K562 (cell line): Measurements from ENCODE around the gene PRKG1. TPM values are rescaled to one million over a fixed set of nuclear protein-coding genes. Genes with fewer than 3 reads are reported as not detected.

Source experiments
- ATAC-seq: fragments of 200-7000 bp; cut with Tn5 transposase; 3 replicates; pipeline ENCODE4 v1.9.1; 2020; ENCODE audit warnings: moderate library complexity
- BruUV-seq: library from RNA; stranded (reverse); fragments of 400-500 nt; replicated peaks from 2 replicates; lab custom pipeline; 2021; lab: Mats Ljungman, UMichigan
- CTCF ChIA-PET: fragments of 300-600 bp; formaldehyde crosslinking; extraction: SDS; loops from one replicate; lab custom pipeline; 2021; ENCODE audit warnings: low intra/inter-chr PET ratio; lab: Yijun Ruan, JAX
- POLR2A ChIA-PET: fragments of 300-600, 350-650 bp; sonication (Branson Sonifier 250); formaldehyde crosslinking; extraction: SDS; loops from one replicate; lab custom pipeline; 2021; ENCODE audit warnings: antibody characterized with exemption, inconsistent platforms; lab: Yijun Ruan, JAX
- DNase-seq, 4 experiments: peaks; one replicate each; pipeline versions ENCODE4 v3.0.0 to v3.0.0-alpha.2; 2011 to 2018; ENCODE audit warnings: low spot score in 3 of 4, mixed read lengths in 3 of 4; ENCODE audit errors: extremely low read depth in 1 of 4
- FAIRE-seq: peaks from 2 replicates; lab custom pipeline; 2011; peaks lifted over from hg19 to GRCh38; lab: Jason Lieb, UNC
- H2AFZ ChIP-seq: 2 replicates; pipeline ENCODE4 v1.6.0; 2011; ENCODE audit warnings: low read depth, low read length, control low read depth, inconsistent platforms
- H3K27ac ChIP-seq: fragments of 200-600 bp; 3 replicates; pipeline ENCODE4 v1.8.0; 2011; ENCODE audit warnings: low read depth, mild to moderate bottlenecking, control low read depth, inconsistent platforms, low read length, moderate library complexity, mixed read lengths; ENCODE audit errors: extremely low read depth
- H3K27me3 ChIP-seq, 2 experiments: fragments of 300-600 bp in 1 of 2; 2 replicates in 1 of 2; 3 replicates in 1 of 2; pipeline versions ENCODE4 v1.6.0 to v1.8.0; 2011; ENCODE audit warnings: inconsistent platforms in 2 of 2, low read length in 2 of 2, mild to moderate bottlenecking in 1 of 2, mixed read lengths in 1 of 2, moderate library complexity in 1 of 2; ENCODE audit not compliant: control insufficient read depth in 2 of 2, insufficient read depth in 2 of 2
- H3K36me3 ChIP-seq: fragments of 300-600 bp; 3 replicates; pipeline ENCODE4 v1.8.0; 2011; ENCODE audit warnings: mild to moderate bottlenecking, low read length, inconsistent platforms; ENCODE audit not compliant: control insufficient read depth, insufficient read depth
- H3K4me1 ChIP-seq, 2 experiments: fragments of 200-600 bp in 1 of 2; replicated peaks in 1 of 2; 2 replicates in 1 of 2; 3 replicates in 1 of 2; pipeline versions ENCODE4 v1.5.1 to v1.8.0; 2011; ENCODE audit warnings: inconsistent platforms in 2 of 2, low read length in 2 of 2, mild to moderate bottlenecking in 1 of 2, mixed read lengths in 1 of 2, moderate library complexity in 1 of 2; ENCODE audit not compliant: control insufficient read depth in 2 of 2, insufficient read depth in 2 of 2
- H3K4me2 ChIP-seq: 2 replicates; pipeline ENCODE4 v1.6.1; 2011; ENCODE audit warnings: low read length, control low read depth, inconsistent platforms, mixed read lengths; ENCODE audit not compliant: insufficient read depth
- H3K4me3 ChIP-seq: fragments of 200-600 bp; sonication (generic), shearing (Covaris generic); 2 replicates; pipeline ENCODE4 v1.5.1; 2016; ENCODE audit warnings: control low read depth, inconsistent platforms
- H3K79me2 ChIP-seq: fragments of 200-600 bp; 3 replicates; pipeline ENCODE4 v1.8.0; 2011; ENCODE audit warnings: low read length, inconsistent platforms; ENCODE audit not compliant: control insufficient read depth, insufficient read depth
- H3K9ac ChIP-seq, 2 experiments: 2 replicates each; pipeline versions ENCODE4 v1.6.0 to v1.6.1; 2011; ENCODE audit warnings: low read depth in 2 of 2, low read length in 2 of 2, control low read depth in 1 of 2, inconsistent platforms in 1 of 2, mild to moderate bottlenecking in 1 of 2, mixed read lengths in 1 of 2; ENCODE audit not compliant: insufficient read depth in 1 of 2
- H3K9me1 ChIP-seq: one replicate; pipeline ENCODE4 v1.6.0; 2011; ENCODE audit warnings: inconsistent platforms, mild to moderate bottlenecking, low read length, moderate library complexity; ENCODE audit not compliant: control insufficient read depth, insufficient read depth
- H3K9me3 ChIP-seq: replicated peaks from 2 replicates; pipeline ENCODE4 v1.5.1; 2011; ENCODE audit warnings: low read depth, low read length, inconsistent platforms; ENCODE audit not compliant: control insufficient read depth, insufficient read depth
- H4K20me1 ChIP-seq: replicated peaks from 2 replicates; pipeline ENCODE4 v1.6.1; 2011; ENCODE audit warnings: low read length, inconsistent platforms, mixed read lengths; ENCODE audit not compliant: control insufficient read depth, insufficient read depth
- ATF7 ChIP-seq: fragments of 450-650 bp; IDR thresholded peaks from 2 replicates; pipeline ENCODE4 v1.7.1; 2014; ENCODE audit warnings: mild to moderate bottlenecking, moderate library complexity
- EP300 ChIP-seq: IDR thresholded peaks from 2 replicates; pipeline ENCODE4 v1.6.1; 2012; ENCODE audit warnings: low read length, improper control_type of control experiment
- FOXJ2 ChIP-seq: fragments of 200-800 bp; sonication (Bioruptor generic); IDR thresholded peaks from 2 replicates; pipeline ENCODE4 v1.6.1; 2016; ENCODE audit warnings: missing genetic modification characterization, missing compliant biosample characterization
- MCM2 ChIP-seq: fragments of 450-650 bp; IDR thresholded peaks from 2 replicates; pipeline ENCODE4 v1.6.1; 2017; ENCODE audit warnings: low read depth, mild to moderate bottlenecking
- NBN ChIP-seq: fragments of 450-650 bp; IDR thresholded peaks from 2 replicates; pipeline ENCODE4 v1.6.1; 2016; ENCODE audit warnings: low read depth, mild to moderate bottlenecking
- NCOR1 ChIP-seq: fragments of 450-650 bp; IDR thresholded peaks from 2 replicates; pipeline ENCODE4 v1.6.1; 2016; ENCODE audit warnings: mild to moderate bottlenecking, moderate library complexity
- PYGO2 ChIP-seq: fragments of 450-650 bp; IDR thresholded peaks from 2 replicates; pipeline ENCODE4 v1.6.1; 2016; ENCODE audit warnings: mild to moderate bottlenecking, missing genetic modification characterization, moderate library complexity, missing compliant biosample characterization
- SIRT6 ChIP-seq: IDR thresholded peaks from one replicate; pipeline ENCODE4 v1.6.1; 2012; ENCODE audit warnings: low read depth, mild to moderate bottlenecking, control low read depth, inconsistent platforms, low read length, moderate library complexity
- STAG1 ChIP-seq: sonication (generic); formaldehyde crosslinking; IDR thresholded peaks from 2 replicates; pipeline ENCODE4 v1.5.0; 2020; ENCODE audit warnings: missing genetic modification reagents, borderline replicate concordance
- WHSC1 ChIP-seq: IDR thresholded peaks from one replicate; pipeline ENCODE4 v1.6.1; 2012; ENCODE audit warnings: low read length, control low read depth, inconsistent platforms
- WGBS: fragments of 100-300 bp; shearing (Covaris generic); methylation state at CpG from one replicate; pipeline ENCODE4 v1.1.6; 2016; ENCODE audit warnings: low coverage, mixed read lengths; ENCODE audit not compliant: insufficient coverage; ENCODE audit errors: missing lambda C conversion rate; 5-methylcytosine and 5-hydroxymethylcytosine counted together
- in situ Hi-C: fragments of 300-500 bp; cut with MboI; formaldehyde crosslinking; loops from 4 replicates; pipeline ENCODE4 v1.15.0; 2018; ENCODE audit warnings: inconsistent platforms, mixed read lengths
- intact Hi-C: fragments of 100-400 bp; cut with micrococcal nuclease; formaldehyde crosslinking; loops from 2 replicates; pipeline ENCODE4 v1.14.2; 2022
- polyA plus RNA-seq, 8 experiments: library from polyadenylated mRNA; depleted of rRNA in 4 of 8; stranded (reverse) in 5 of 8; unstranded in 3 of 8; fragments of >200 nt; fragmentation: Nextera tagmentation in 2 of 8; fragmentation: Illumina TruSeq in 1 of 8; extraction: Ambion mirVana in 2 of 8; extraction: Trizol in 1 of 8; gene quantifications; 2 replicates each; pipeline versions ENCODE4 v1.2.1 to v1.2.3, GENCODE V29; 2011 to 2014; ENCODE audit warnings: inconsistent platforms in 1 of 8, missing spikeins in 1 of 8
- total RNA-seq, 7 experiments: library from RNA; depleted of rRNA in 6 of 7; stranded (reverse); fragments of >200 nt in 6 of 7; fragmentation: Illumina TruSeq in 2 of 7; extraction: Trizol in 2 of 7; gene quantifications; 2 replicates each; pipeline versions ENCODE4 v1.2.1 to v1.2.3, GENCODE V29; 2011 to 2021; ENCODE audit warnings: low replicate concordance in 1 of 7
- TF ChIP-seq, protein P1 (sequence below): fragments of 250-450 bp; sonication (Bioruptor Pico); IDR thresholded peaks from 2 replicates; pipeline ENCODE4 v1.5.0; 2021
- TF ChIP-seq, protein P2 (sequence below): fragments of 450-650 bp; formaldehyde crosslinking; conservative IDR thresholded peaks from 2 replicates; pipeline ENCODE4 v1.4.0; 2022; ENCODE audit warnings: mild to moderate bottlenecking, missing genetic modification characterization
- TF ChIP-seq, protein P3 (sequence below): fragments of 450-650 bp; conservative IDR thresholded peaks from 2 replicates; pipeline ENCODE4 v1.6.1; 2016; ENCODE audit warnings: missing genetic modification characterization, low read depth, mild to moderate bottlenecking, control low read depth, missing compliant biosample characterization

Gene PRKG1
- total and polyA plus RNA-seq, 9 of the 15 experiments (the other 6 are each of a cell fraction or from before 2014, with no cell fraction given) = 0.22 TPM; not detected in 8

DNA sequence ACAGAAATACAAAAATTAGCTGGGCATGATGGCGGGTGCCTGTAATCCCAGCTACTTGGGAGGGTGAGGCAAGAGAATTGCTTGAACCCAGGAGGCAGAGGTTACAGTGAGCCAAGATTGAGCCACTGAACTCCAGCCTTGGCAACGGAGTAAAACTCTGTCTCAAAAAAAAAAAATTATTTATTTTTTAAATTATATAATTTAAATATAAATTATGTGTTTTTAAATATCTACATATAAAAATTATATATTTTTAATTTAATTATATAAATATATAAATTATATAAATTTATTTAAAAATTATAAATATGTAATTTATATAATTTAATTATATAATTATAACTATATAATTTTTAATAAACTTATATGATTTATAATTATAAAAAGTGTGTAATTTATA lies 51.2 kb downstream of the PRKG1 start (continued):
- TF ChIP-seq, protein P1, sequence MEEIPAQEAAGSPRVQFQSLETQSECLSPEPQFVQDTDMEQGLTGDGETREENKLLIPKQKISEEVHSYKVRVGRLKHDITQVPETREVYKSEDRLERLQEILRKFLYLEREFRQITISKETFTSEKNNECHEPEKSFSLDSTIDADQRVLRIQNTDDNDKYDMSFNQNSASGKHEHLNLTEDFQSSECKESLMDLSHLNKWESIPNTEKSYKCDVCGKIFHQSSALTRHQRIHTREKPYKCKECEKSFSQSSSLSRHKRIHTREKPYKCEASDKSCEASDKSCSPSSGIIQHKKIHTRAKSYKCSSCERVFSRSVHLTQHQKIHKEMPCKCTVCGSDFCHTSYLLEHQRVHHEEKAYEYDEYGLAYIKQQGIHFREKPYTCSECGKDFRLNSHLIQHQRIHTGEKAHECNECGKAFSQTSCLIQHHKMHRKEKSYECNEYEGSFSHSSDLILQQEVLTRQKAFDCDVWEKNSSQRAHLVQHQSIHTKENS (CRISPR knock-in tag) = no peak
- TF ChIP-seq EP300 = no peak
- no peak for TF ChIP-seq SIRT6
- no peak for TF ChIP-seq FOXJ2 (tag)
- TF ChIP-seq, all 486 proteins: peak for 0

DNA sequence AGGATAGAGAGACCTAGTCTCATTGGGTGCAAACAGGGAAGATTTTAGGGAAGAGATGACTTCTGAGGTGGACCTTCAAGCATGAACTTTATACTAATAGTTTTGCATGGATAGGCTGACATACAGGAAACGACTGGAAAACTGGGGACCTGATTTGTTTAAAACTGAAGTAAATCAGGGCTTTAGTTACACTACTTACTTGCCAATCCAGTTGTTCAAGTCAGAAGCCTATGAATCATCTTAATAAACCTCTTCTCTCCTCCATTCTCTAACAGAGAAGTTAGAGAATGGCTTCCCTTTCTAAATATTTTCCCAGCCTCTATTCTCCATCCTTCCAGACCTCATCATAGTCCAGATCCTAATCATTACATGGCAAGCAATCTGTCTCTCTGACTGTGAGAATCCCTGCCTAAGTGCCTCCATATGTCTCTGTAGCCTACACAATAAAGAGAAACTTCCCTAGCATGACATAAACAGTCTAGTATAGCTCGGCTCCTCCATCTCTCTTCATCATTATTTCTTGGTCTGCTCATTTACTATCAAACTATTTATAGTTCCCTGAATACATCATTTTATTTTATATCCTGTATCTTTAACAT lies 55.8 kb downstream of the PRKG1 start:
- DNase-seq (no peak), ATAC-seq (no peak), FAIRE-seq (no peak)
- in situ Hi-C loops = no loop called here
- H3K9me1 ChIP-seq = no peaks in the 10 kb centered on the region
- no TSS peak for BruUV-seq
- H2AFZ ChIP-seq = no peak overlapping the region
- intact Hi-C loops = no loop called here
- TF ChIP-seq NBN (no peak), STAG1 (CRISPR knock-in tag) (no peak), ATF7 (no peak), MCM2 (no peak), PYGO2 (tag) (no peak), WHSC1 (no peak), NCOR1 (no peak)
- TF ChIP-seq, protein P2, sequence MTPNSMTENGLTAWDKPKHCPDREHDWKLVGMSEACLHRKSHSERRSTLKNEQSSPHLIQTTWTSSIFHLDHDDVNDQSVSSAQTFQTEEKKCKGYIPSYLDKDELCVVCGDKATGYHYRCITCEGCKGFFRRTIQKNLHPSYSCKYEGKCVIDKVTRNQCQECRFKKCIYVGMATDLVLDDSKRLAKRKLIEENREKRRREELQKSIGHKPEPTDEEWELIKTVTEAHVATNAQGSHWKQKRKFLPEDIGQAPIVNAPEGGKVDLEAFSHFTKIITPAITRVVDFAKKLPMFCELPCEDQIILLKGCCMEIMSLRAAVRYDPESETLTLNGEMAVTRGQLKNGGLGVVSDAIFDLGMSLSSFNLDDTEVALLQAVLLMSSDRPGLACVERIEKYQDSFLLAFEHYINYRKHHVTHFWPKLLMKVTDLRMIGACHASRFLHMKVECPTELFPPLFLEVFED (CRISPR knock-in tag) = no peak
- TF ChIP-seq, protein P3, sequence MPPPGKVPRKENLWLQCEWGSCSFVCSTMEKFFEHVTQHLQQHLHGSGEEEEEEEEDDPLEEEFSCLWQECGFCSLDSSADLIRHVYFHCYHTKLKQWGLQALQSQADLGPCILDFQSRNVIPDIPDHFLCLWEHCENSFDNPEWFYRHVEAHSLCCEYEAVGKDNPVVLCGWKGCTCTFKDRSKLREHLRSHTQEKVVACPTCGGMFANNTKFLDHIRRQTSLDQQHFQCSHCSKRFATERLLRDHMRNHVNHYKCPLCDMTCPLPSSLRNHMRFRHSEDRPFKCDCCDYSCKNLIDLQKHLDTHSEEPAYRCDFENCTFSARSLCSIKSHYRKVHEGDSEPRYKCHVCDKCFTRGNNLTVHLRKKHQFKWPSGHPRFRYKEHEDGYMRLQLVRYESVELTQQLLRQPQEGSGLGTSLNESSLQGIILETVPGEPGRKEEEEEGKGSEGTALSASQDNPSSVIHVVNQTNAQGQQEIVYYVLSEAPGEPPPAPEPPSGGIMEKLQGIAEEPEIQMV (tag) = no peak
- TF ChIP-seq, protein P1 (CRISPR knock-in tag) = no peak
- H3K9ac ChIP-seq = no peak overlapping the region
- H3K4me2 ChIP-seq = no peak overlapping the region
- H3K27ac ChIP-seq = no peak overlapping the region
- H3K79me2 ChIP-seq = no peaks in the 10 kb centered on the region
- ChIA-PET POLR2A (no interaction called here), CTCF (no interaction called here)
- H3K4me1 ChIP-seq = no peaks in the 10 kb centered on the region
- H4K20me1 ChIP-seq = no peaks in the 10 kb centered on the region
- no peak overlapping the region for H3K4me3 ChIP-seq
- 0% methylated on average over 2 of the region's 2 CpGs for WGBS
- H3K27me3 ChIP-seq = no peaks in the 10 kb centered on the region
- no peaks in the 10 kb centered on the region for H3K9me3 ChIP-seq
- no peaks in the 10 kb centered on the region for H3K36me3 ChIP-seq
